EL (cell line): Measurements from ENCODE around the gene SLC10A2.

Source experiments
- DNase-seq: peaks from one replicate; pipeline ENCODE4 v3.0.0-alpha.2; 2016

Gene SLC10A2

GRCh38 chr13:103044056-103044455 is 22.2 kb downstream of the SLC10A2 start:
- no peak for DNase-seq

- no peak for DNase-seq
These were observed 26.2 kb downstream of the SLC10A2 start for GRCh38 chr13:103040006-103040405.

DNA sequence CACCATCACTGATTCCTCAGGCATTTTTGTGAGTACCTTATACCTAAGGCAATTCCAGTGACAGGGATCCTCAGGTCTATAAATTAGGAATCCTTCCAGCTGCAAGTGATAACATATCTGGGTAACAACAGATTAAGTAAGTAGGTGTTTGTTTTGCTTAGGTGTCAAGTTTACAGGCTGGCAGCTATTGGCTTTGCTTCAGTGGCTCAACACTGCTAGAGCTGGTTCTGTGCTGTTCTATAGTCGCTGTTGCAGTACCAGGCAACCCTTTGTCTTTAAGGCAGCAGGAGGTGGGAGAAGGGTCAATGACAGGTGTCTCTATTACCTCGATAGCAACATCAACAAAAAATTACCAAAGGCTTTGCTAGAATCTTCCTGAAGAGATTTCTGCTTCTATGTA is 27.0 kb downstream of the SLC10A2 start:
- no peak for DNase-seq

DNA sequence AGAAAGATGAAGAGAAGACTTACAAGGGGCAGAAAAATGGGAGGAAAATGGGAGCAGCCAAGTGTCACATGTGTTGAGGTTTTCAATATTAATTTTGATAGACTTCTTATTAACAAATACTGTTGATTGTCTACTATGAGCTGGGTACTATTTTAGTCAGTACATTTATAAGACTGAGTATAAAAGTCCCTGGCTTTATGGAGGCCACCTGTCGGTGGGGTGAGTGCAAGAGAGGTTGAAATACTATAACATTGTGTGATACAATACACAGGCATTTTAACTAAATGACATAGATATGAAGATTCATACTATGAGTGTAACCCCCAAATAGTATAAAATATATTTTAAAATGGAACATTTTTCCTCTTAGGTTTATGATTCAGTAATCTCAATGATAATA is 29.9 kb downstream of the SLC10A2 start:
- DNase-seq: no peak

GRCh38 chr13:103033999-103034398 is 32.2 kb downstream of the SLC10A2 start:
- no peak for DNase-seq

- no peak for DNase-seq
These were observed 34.8 kb downstream of the SLC10A2 start for GRCh38 chr13:103031332-103031873.

DNA sequence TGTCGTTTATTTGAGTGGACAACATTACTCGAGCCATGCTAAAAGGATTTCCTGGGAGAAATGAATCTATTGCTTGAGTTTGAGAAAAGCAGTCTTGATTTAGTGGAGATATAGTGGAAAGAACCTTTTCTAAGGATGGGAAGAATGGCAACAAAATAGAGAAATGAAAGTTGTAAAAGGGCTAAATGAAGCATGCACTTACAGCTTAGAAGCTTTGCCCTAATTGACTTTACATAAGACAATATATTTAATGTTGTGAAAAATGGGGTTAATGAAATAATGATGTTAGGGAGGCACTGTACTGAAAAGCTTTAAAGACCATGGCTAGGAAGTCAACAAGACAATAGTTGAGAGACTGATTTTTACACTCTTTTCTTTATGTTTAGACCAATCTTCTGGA is 35.4 kb downstream of the SLC10A2 start:
- no peak for DNase-seq

GRCh38 chr13:103029798-103030197 is 36.4 kb downstream of the SLC10A2 start:
- no peak for DNase-seq

GRCh38 chr13:103022336-103022735 is 43.9 kb downstream of the SLC10A2 start:
- no peak for DNase-seq

GRCh38 chr13:103018556-103018955 is 47.7 kb downstream of the SLC10A2 start:
- DNase-seq: no peak

DNA sequence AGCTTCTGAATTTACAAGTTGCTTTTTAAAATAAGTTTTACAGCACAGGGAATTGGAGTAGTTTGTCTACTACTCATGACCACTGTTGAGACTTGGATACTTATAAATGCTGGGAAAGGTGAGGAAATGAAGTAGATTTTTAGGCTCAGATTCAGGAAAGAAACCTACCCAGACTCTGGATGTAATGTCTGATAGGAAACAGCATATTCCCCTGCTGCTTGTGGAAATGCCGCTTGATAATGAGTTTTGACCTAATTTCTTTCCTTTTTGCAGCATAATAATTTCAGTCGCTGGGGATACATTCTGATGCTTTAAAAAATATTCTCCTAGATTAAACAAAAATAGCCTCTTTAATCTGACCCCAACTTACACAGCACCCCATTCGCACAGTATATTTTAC is 53.6 kb downstream of the SLC10A2 start:
- DNase-seq: no peak

- DNase-seq: peak; percentile 1
These were observed 57.0 kb downstream of the SLC10A2 start for GRCh38 chr13:103009051-103009840.

DNA sequence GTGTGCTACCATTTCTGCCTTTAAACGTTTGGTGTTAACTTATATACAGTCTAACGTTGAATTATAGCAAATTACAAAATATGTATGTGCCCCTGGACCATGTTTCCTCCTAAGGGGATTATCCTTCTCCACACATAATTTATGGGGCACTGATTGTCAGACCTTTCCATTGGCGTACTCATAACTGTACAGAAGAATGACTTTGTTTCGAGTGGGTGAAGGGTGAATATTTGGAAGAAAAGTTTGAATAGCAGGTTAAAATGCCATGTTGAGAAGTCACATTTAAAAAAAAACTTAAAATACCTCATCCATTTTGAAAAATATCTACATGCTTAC is 58.8 kb downstream of the SLC10A2 start:
- no peak for DNase-seq

DNA sequence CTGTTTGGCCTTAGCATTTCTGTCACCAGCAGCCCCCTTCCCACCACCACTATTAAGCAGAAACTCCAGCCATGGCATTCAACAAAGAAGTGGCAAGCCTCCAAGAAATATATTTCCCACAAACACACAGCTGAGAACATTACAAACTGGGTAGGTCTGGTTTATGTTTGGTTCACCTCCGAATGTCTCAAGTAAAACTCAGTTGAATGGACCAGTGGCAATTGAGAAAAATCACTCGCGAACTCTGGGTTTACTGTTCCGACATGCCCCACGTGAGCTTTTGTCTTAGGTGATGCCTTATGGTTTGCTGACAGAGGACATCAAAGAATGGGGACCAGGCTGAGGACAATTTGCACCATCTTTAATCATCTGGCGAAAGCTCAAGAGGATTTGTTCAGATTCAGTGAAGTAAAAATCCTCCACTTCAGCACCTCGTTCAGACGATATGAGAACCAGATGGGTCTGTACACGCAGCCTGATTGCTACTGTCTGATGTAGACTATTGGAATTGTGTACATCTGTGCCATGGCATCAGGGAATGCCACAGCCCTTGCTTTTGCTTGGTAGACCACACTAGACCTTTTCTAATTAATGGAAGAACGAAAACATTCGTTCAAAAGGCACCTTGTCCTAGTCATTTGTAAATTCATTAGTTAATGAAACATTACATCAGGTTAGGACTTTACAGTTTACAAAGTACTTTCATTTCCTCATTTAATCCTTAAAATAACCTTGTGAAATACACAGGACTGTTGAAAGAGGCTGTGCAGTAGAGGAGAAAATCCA is 59.4 kb downstream of the SLC10A2 start:
- no peak for DNase-seq

GRCh38 chr13:103004661-103005345 is 61.4 kb downstream of the SLC10A2 start:
- DNase-seq: no peak

DNA sequence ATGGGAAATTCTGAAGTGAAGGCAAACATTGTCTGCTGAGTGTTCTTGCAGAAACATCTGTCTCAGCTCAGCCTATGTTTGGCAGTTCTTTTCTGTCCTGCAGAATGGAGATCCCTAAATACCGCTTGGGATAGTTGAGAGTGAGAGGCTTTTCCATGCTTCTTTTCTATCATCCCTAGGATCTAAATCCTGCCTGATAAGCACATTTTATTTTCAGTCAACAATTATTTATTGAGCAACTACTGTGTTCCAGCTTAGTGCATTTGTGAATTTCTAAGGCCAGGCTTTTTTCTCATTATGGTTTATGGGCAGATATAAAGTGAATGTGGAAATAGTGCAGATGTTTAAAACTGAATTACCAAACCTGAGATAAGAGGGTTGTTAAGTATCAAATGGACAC is 62.6 kb downstream of the SLC10A2 start:
- no peak for DNase-seq

GRCh38 chr13:103002279-103002678 is 63.9 kb downstream of the SLC10A2 start:
- no peak for DNase-seq

GRCh38 chr13:103000157-103000556 is 66.1 kb downstream of the SLC10A2 start:
- no peak for DNase-seq

DNA sequence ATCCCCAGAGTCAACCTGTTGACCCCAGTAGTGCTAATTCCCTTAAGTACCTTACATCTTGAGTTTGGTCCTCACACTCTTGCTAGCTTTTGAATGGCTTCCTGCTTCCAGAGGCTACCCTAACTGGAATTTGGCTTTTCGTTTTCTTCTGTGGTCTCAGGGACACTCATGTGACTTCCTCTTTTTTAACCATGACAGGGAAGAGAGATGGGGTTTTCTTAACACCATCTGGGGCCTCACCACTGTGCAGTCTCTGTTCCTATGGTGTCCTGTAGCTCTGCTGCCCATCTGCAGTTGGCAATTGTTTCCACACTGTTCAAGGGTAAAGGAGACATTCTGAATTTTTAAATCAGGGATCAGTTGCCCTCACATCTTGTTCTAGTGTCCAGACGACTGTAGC is 66.7 kb downstream of the SLC10A2 start:
- DNase-seq: no peak
